Right lobe of liver (tissue), 6 donors: ENCODE measurements around the gene KAZN. TPM values are rescaled to one million over a fixed set of nuclear protein-coding genes. Genes with fewer than 3 reads are reported as not detected.

Experiments
- ATAC-seq, 4 donors: fragments of 200-7000 bp; cut with Tn5 transposase; one replicate each; pipeline ENCODE4 v1.9.1; 2020; ENCODE audit warnings: mild to moderate bottlenecking in 4 of 4, moderate library complexity in 4 of 4
- DNase-seq, 3 donors: peaks; one replicate each; pipeline ENCODE4 v3.0.0-alpha.2; 2020
- H3K27ac ChIP-seq, 3 donors: fragments of 200-600 bp; one replicate each; pipeline ENCODE4 v1.8.0; 2022
- H3K27me3 ChIP-seq, 2 donors: fragments of 200-600 bp; one replicate each; pipeline ENCODE4 v1.8.0; 2022
- H3K36me3 ChIP-seq, 4 donors: fragments of 200-600 bp; sonication (generic) in 1 of 4; one replicate each; pipeline versions ENCODE4 v1.5.1 to v1.8.0; 2017 to 2022; ENCODE audit warnings: control low read depth in 1 of 4
- H3K4me1 ChIP-seq, 4 donors: fragments of 200-600 bp; sonication (generic) in 1 of 4; one replicate each; pipeline versions ENCODE4 v1.5.1 to v1.8.0; 2017 to 2022; ENCODE audit warnings: control low read depth in 1 of 4
- H3K4me3 ChIP-seq, 3 donors: fragments of 200-600 bp; one replicate each; pipeline ENCODE4 v1.8.0; 2022
- H3K9me3 ChIP-seq, 4 donors: fragments of 200-600 bp; sonication (generic) in 1 of 4; one replicate each; pipeline versions ENCODE4 v1.5.1 to v1.8.0; 2017 to 2022; ENCODE audit warnings: control low read depth in 1 of 4
- CTCF ChIP-seq, 4 donors: fragments of 200-600 bp in 3 of 4; fragments of 450-650 bp in 1 of 4; IDR thresholded peaks; one replicate each; pipeline versions ENCODE4 v1.5.1 to v1.8.0; 2016 to 2022; ENCODE audit warnings: antibody characterized with exemption in 4 of 4, mild to moderate bottlenecking in 2 of 4
- POLR2A ChIP-seq: fragments of 450-650 bp; IDR thresholded peaks from one replicate; pipeline ENCODE4 v1.6.1; 2017; ENCODE audit warnings: antibody characterized with exemption, mild to moderate bottlenecking
- WGBS: methylation state at CpG from one replicate; pipeline ENCODE4 v1.1.6; 2018; ENCODE audit warnings: low coverage, low lambda C conversion rate; ENCODE audit not compliant: insufficient coverage; ENCODE audit errors: missing lambda C conversion rate; 5-methylcytosine and 5-hydroxymethylcytosine counted together
- intact Hi-C, 2 donors: fragments of 100-400 bp; cut with DNase I; formaldehyde crosslinking; loops; one replicate each; pipeline versions ENCODE4 v1.11.2 to v1.14.1; 2022
- total RNA-seq, 6 experiments: library from RNA; depleted of rRNA in 2 of 6; stranded (reverse); fragments of >200 nt in 2 of 6; fragmentation: NEBNext Ultra II Directional in 3 of 6; extraction: Animal tissue kit (Norgen Biotek cat#: 25700) in 3 of 6; gene quantifications; one replicate each; pipeline versions ENCODE4 v1.1.0 to v1.2.4, GENCODE V29; 2016 to 2023
- donor health status: DM: no; HTN: yes; CAD: no.
- donor health status: DM: no; HTN: no; CAD: no.
- donor health status: DM: no; HTN: no; CAD: no.
- donor health status: DM: no; HTN: yes; CAD: no.
- donor health status: DM: no; HTN: yes; CAD: no.

Gene KAZN
- total RNA-seq, 6 experiments from 2014 or later: 1.5 to 7.2 (median 2.7) TPM

- Histone ChIP-seq H3K9me3 (no peaks in the 10 kb centered on the region), H3K36me3 (no peaks in the 10 kb centered on the region), H3K27ac (no peak overlapping the region), H3K4me3 (no peak overlapping the region), H3K27me3 (no peaks in the 10 kb centered on the region), H3K4me1 (no peaks in the 10 kb centered on the region)
- DNase-seq: no peak
- TF ChIP-seq CTCF (IDR thresholded peaks at IDR 0.05) (no peak), POLR2A (no peak)
- 52% methylated on average over 11 of the region's 14 CpGs for WGBS
- ATAC-seq: no peak
- intact Hi-C loops: no loop called here
These were observed 268.6 kb downstream of the KAZN start for GRCh38 chr1:14866911-14867612.

DNA sequence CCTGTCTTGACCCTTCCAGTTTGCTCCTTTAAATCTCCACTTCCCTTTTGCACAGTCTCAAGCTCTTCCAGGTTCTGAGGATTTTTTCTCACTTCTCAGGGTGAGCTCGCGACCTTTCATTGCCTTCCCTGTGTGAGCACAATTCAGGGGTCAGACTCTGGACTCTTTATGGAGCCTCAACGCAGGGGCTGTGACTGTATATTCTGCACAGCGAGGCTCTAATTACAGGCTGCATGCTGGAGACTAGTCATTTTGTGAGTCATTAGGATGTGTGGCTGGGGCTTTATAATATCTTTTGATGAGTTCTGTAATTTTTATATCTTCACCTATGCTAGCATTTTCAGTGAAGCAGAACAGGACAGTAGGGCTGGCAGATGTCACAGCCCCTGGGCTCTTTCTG lies 270.7 kb downstream of the KAZN start:
- ATAC-seq (no peak), DNase-seq (no peak)
- no peak for TF ChIP-seq CTCF (IDR thresholded peaks at IDR 0.05)
- TF ChIP-seq POLR2A: no peak
- Histone ChIP-seq H3K4me1 (no peaks in the 10 kb centered on the region), H3K27ac (no peak overlapping the region), H3K4me3 (no peak overlapping the region), H3K27me3 (no peaks in the 10 kb centered on the region), H3K9me3 (no peaks in the 10 kb centered on the region), H3K36me3 (no peaks in the 10 kb centered on the region)
- 50% methylated on average over 4 of the region's 4 CpGs for WGBS
- intact Hi-C loops: no loop called here

DNA sequence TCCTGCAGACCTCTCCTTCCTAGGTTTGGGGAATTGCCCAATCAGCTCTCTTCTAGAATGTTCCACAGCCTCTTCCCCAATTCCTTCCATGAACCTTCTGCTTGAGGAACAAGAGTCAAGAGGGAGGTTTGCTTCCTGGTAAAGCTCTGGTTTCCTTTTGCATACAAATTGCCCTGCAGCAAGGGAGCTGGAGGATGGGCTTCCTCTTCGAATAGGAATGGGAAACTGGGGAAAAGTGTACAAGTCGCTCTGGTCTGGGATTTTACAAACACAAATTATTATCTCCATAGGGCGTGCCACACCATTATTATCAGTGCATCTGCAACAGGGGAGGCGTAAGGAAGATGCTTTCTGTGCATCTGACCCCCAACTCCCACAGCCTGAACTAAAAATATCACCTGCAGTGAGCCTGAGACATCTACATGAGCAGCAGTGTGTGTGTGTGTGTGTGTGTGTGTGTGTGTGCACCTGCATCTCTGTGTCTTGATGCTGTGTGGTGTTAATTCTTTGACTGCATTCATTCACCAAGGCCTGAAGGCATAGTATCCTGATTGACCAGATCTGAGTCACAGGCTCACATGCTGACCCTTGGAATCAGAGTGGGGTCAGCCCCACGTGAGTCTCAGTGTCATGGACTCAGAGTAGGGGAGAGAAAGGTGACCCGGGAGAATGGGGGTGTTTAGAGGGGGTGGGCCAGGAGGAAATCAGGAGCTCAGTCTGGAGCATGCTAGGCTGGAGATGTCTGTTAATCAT lies 272.9 kb downstream of the KAZN start:
- no peaks in the 10 kb centered on the region for H3K27me3 ChIP-seq
- no peak for ATAC-seq
- 46% methylated on average over 6 of the region's 6 CpGs for WGBS

GRCh38 chr1:14872762-14873161 lies 274.3 kb downstream of the KAZN start:
- intact Hi-C loops: no loop called here
- no peak for DNase-seq

More for the DNA sequence above, 272.9 kb downstream of the KAZN start:
- no peak for DNase-seq
- Histone ChIP-seq H3K27ac (no peak overlapping the region), H3K4me1 (no peaks in the 10 kb centered on the region), H3K36me3 (no peaks in the 10 kb centered on the region), H3K4me3 (no peak overlapping the region), H3K9me3 (no peaks in the 10 kb centered on the region)
- TF ChIP-seq CTCF (IDR thresholded peaks at IDR 0.05): no peak
- no peak for TF ChIP-seq POLR2A
- intact Hi-C loops: no loop called here

More at GRCh38 chr1:14872762-14873161, 274.3 kb downstream of the KAZN start:
- Histone ChIP-seq H3K27me3 (no peaks in the 10 kb centered on the region), H3K27ac (no peak overlapping the region), H3K4me1 (no peaks in the 10 kb centered on the region), H3K4me3 (no peak overlapping the region), H3K9me3 (no peaks in the 10 kb centered on the region), H3K36me3 (no peaks in the 10 kb centered on the region)
- ATAC-seq: no peak
- no peak for TF ChIP-seq CTCF (IDR thresholded peaks at IDR 0.05)
- 32% methylated on average over 3 of the region's 3 CpGs for WGBS
